ENCODE data around the gene COX8A. TPM values are rescaled to one million over a fixed set of nuclear protein-coding genes. Genes with fewer than 3 reads are reported as not detected.

Gene COX8A
- total and polyA plus RNA-seq, 2 of the 13 experiments (the other 11 are each of a cell fraction or from before 2014, with no cell fraction given): 202 to 406 TPM

DNA sequence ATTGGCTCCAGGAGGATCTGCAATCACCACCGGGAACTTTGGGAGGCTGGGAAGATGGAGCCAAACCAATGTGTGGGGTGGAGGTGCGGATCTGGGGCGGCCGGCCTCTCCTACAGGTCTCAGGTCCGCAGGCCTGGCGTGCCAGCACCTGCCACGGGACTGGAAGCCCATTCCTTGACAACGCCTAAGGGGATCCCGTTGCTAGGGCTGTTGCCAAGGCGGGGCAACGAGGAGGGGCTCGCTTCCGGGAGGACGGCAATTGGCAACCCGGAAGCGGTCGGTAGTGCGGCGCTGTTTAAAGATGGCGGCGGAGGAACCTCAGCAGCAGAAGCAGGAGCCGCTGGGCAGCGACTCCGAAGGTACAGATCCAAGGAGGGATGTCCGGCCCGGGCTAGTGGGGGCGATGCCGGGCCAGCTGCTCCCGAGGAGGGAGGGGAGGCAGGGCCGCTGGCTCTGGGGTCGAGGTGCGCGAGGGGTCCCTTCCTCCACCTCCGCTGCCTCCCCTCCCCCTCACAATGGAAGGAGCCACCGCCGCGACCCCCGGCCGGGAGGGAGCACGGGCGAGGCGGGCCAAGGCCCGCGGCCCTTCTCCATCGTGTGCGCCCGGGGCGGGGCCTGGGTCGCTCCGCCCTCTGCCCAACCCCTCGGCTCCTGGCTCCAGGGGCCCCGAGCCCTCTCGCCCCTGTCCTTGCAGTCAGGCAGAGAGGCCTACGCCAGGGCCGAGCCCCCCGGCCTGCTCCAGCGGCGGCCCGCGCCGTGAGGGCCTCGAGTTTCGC is 11.9 kb downstream of the COX8A start, which contains the start of gene OTUB1 (continued):
- TF ChIP-seq, protein P1, sequence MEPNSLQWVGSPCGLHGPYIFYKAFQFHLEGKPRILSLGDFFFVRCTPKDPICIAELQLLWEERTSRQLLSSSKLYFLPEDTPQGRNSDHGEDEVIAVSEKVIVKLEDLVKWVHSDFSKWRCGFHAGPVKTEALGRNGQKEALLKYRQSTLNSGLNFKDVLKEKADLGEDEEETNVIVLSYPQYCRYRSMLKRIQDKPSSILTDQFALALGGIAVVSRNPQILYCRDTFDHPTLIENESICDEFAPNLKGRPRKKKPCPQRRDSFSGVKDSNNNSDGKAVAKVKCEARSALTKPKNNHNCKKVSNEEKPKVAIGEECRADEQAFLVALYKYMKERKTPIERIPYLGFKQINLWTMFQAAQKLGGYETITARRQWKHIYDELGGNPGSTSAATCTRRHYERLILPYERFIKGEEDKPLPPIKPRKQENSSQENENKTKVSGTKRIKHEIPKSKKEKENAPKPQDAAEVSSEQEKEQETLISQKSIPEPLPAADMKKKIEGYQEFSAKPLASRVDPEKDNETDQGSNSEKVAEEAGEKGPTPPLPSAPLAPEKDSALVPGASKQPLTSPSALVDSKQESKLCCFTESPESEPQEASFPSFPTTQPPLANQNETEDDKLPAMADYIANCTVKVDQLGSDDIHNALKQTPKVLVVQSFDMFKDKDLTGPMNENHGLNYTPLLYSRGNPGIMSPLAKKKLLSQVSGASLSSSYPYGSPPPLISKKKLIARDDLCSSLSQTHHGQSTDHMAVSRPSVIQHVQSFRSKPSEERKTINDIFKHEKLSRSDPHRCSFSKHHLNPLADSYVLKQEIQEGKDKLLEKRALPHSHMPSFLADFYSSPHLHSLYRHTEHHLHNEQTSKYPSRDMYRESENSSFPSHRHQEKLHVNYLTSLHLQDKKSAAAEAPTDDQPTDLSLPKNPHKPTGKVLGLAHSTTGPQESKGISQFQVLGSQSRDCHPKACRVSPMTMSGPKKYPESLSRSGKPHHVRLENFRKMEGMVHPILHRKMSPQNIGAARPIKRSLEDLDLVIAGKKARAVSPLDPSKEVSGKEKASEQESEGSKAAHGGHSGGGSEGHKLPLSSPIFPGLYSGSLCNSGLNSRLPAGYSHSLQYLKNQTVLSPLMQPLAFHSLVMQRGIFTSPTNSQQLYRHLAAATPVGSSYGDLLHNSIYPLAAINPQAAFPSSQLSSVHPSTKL (CRISPR knock-in tag; IDR thresholded peaks at IDR 0.05): peak; percentile 22; the same call in 1 of the 2 replicates
- TF ChIP-seq ZNF543 (CRISPR knock-in tag; IDR thresholded peaks at IDR 0.05) (peak; percentile 62), TCF12 (IDR thresholded peaks at IDR 0.05) (no peak), TCF12 (CRISPR knock-in tag; IDR thresholded peaks at IDR 0.05) (peak; percentile 22; the same call in 1 of the 2 replicates), ZNF674 (CRISPR knock-in tag; IDR thresholded peaks at IDR 0.05; ENCODE audit: low read depth) (no peak), NBN (conservative IDR thresholded peaks at IDR 0.05) (no peak), KLF9 (CRISPR knock-in tag; IDR thresholded peaks at IDR 0.05; ENCODE audit: low read depth) (no peak), SMYD3 (CRISPR knock-in tag; IDR thresholded peaks at IDR 0.05) (no peak), IRF2 (CRISPR knock-in tag; IDR thresholded peaks at IDR 0.05) (peak; percentile 84), ZNF7 (CRISPR knock-in tag; IDR thresholded peaks at IDR 0.05) (peak; percentile 4; the same call in 1 of the 2 replicates), ZNF256 (CRISPR knock-in tag; conservative IDR thresholded peaks at IDR 0.05) (0 out of 2 replicates have a peak, but pooled peaks have one; percentile 48), SSRP1 (CRISPR knock-in tag; IDR thresholded peaks at IDR 0.05) (peak; percentile 19; the same call in 1 of the 2 replicates), GPN1 (CRISPR knock-in tag; IDR thresholded peaks at IDR 0.05; ENCODE audit: borderline replicate concordance) (no peak), ZNF451 (CRISPR knock-in tag; IDR thresholded peaks at IDR 0.05) (no peak), REPIN1 (CRISPR knock-in tag; IDR thresholded peaks at IDR 0.05; ENCODE audit: borderline replicate concordance, low read depth) (peak; percentile 53; the same call in 1 of the 2 replicates)
- TF ChIP-seq, protein P2, sequence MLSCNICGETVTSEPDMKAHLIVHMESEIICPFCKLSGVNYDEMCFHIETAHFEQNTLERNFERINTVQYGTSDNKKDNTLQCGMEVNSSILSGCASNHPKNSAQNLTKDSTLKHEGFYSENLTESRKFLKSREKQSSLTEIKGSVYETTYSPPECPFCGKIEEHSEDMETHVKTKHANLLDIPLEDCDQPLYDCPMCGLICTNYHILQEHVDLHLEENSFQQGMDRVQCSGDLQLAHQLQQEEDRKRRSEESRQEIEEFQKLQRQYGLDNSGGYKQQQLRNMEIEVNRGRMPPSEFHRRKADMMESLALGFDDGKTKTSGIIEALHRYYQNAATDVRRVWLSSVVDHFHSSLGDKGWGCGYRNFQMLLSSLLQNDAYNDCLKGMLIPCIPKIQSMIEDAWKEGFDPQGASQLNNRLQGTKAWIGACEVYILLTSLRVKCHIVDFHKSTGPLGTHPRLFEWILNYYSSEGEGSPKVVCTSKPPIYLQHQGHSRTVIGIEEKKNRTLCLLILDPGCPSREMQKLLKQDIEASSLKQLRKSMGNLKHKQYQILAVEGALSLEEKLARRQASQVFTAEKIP (CRISPR knock-in tag; IDR thresholded peaks at IDR 0.05; ENCODE audit: borderline replicate concordance): no peak
- TF ChIP-seq, protein P3, sequence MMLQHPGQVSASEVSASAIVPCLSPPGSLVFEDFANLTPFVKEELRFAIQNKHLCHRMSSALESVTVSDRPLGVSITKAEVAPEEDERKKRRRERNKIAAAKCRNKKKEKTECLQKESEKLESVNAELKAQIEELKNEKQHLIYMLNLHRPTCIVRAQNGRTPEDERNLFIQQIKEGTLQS (CRISPR knock-in tag; IDR thresholded peaks at IDR 0.05): no peak
- TF ChIP-seq, protein P4, sequence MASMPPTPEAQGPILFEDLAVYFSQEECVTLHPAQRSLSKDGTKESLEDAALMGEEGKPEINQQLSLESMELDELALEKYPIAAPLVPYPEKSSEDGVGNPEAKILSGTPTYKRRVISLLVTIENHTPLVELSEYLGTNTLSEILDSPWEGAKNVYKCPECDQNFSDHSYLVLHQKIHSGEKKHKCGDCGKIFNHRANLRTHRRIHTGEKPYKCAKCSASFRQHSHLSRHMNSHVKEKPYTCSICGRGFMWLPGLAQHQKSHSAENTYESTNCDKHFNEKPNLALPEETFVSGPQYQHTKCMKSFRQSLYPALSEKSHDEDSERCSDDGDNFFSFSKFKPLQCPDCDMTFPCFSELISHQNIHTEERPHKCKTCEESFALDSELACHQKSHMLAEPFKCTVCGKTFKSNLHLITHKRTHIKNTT (CRISPR knock-in tag; IDR thresholded peaks at IDR 0.05): no peak

Measured in HepG2 (cell line).